ENCODE results near the gene ATP11A. TPM values are rescaled to one million over a fixed set of nuclear protein-coding genes. Genes with fewer than 3 reads are reported as not detected.
A peak's percentile ranks its signal among the peaks of the same experiment; 100 is the strongest.

Gene ATP11A
- total RNA-seq, 1 experiment from 2014 or later: 232 TPM

GRCh38 chr13:112695121-112695520 lies 5.3 kb downstream of the ATP11A start:
- CTCF ChIA-PET: interaction anchor here (0.5 kb wide), 1 partner anchor 581 kb away, joined by 5 read pairs; no protein-coding TSS in a partner anchor
- no peak overlapping the region for H3K27ac Mint-ChIP-seq (ENCODE audit: unreplicated experiment)
- Histone ChIP-seq H3K4me3 (ENCODE audit: low read depth, low read length) (no peak overlapping the region), H3K36me3 (ENCODE audit: control insufficient read depth, insufficient read depth, low read length) (no peaks in the 10 kb centered on the region), H3K27me3 (replicated peaks; ENCODE audit: control insufficient read depth, insufficient read depth, low read length) (no peaks in the 10 kb centered on the region), H3K4me1 (peaks cover 38% of the 10 kb centered on the region), H3K9me3 (no peaks in the 10 kb centered on the region)
- H3K4me1 Mint-ChIP-seq (ENCODE audit: low read depth, unreplicated experiment): peaks cover 42% of the 10 kb centered on the region
- POLR2A ChIA-PET: no interaction called here
- no peak overlapping the region for H3K4me3 Mint-ChIP-seq (ENCODE audit: unreplicated experiment)
- no peaks in the 10 kb centered on the region for H3K9me3 Mint-ChIP-seq (ENCODE audit: unreplicated experiment)
- BruUV-seq (replicated peaks): no TSS peak
- no peaks in the 10 kb centered on the region for H3K27me3 Mint-ChIP-seq (ENCODE audit: insufficient read depth, unreplicated experiment)
- DNase-seq: peak in 1 of 2 experiments; percentile 29
- peaks cover 47% of the 10 kb centered on the region for H3K36me3 Mint-ChIP-seq (ENCODE audit: insufficient read depth, unreplicated experiment)
- TF ChIP-seq CTCF (IDR thresholded peaks at IDR 0.05; ENCODE audit: insufficient read depth in 1 of 2, low read depth in 1 of 2, low read length in 1 of 2, severe bottlenecking in 1 of 2, unreplicated experiment in 1 of 2): no peak
- intact Hi-C loops (cut with micrococcal nuclease; ENCODE audit: unreplicated experiment): no loop called here

- BruUV-seq (replicated peaks): no TSS peak
- H3K4me3 ChIP-seq (ENCODE audit: low read depth, low read length): no peak overlapping the region
- Mint-ChIP-seq H3K27ac (ENCODE audit: unreplicated experiment) (no peak overlapping the region), H3K36me3 (ENCODE audit: insufficient read depth, unreplicated experiment) (peaks cover 57% of the 10 kb centered on the region), H3K9me3 (ENCODE audit: unreplicated experiment) (no peaks in the 10 kb centered on the region), H3K4me1 (ENCODE audit: low read depth, unreplicated experiment) (peaks cover 42% of the 10 kb centered on the region), H3K4me3 (ENCODE audit: unreplicated experiment) (no peak overlapping the region), H3K27me3 (ENCODE audit: insufficient read depth, unreplicated experiment) (no peaks in the 10 kb centered on the region)
- ChIA-PET CTCF (no interaction called here), POLR2A (no interaction called here)
- no peaks in the 10 kb centered on the region for H3K27me3 ChIP-seq (replicated peaks; ENCODE audit: control insufficient read depth, insufficient read depth, low read length)
- no peaks in the 10 kb centered on the region for H3K36me3 ChIP-seq (ENCODE audit: control insufficient read depth, insufficient read depth, low read length)
- intact Hi-C loops (cut with micrococcal nuclease; ENCODE audit: unreplicated experiment): no loop called here
- peak in 1 of 2 experiments; percentile 17 for DNase-seq
- H3K4me1 ChIP-seq: peaks cover 38% of the 10 kb centered on the region
- no peaks in the 10 kb centered on the region for H3K9me3 ChIP-seq
- TF ChIP-seq CTCF (IDR thresholded peaks at IDR 0.05; ENCODE audit: insufficient read depth in 1 of 2, low read depth in 1 of 2, low read length in 1 of 2, severe bottlenecking in 1 of 2, unreplicated experiment in 1 of 2): no peak
Observed at GRCh38 chr13:112696001-112696868, 6.4 kb downstream of the ATP11A start.

- intact Hi-C loops (cut with micrococcal nuclease; ENCODE audit: unreplicated experiment): no loop called here
- Mint-ChIP-seq H3K27me3 (ENCODE audit: insufficient read depth, unreplicated experiment) (no peaks in the 10 kb centered on the region), H3K36me3 (ENCODE audit: insufficient read depth, unreplicated experiment) (peaks cover 56% of the 10 kb centered on the region), H3K4me1 (ENCODE audit: low read depth, unreplicated experiment) (peaks cover 39% of the 10 kb centered on the region), H3K27ac (ENCODE audit: unreplicated experiment) (no peak overlapping the region), H3K4me3 (ENCODE audit: unreplicated experiment) (no peak overlapping the region), H3K9me3 (ENCODE audit: unreplicated experiment) (no peaks in the 10 kb centered on the region)
- no peaks in the 10 kb centered on the region for H3K9me3 ChIP-seq
- peak in 1 of 2 experiments; percentile 24 for DNase-seq
- no peaks in the 10 kb centered on the region for H3K27me3 ChIP-seq (replicated peaks; ENCODE audit: control insufficient read depth, insufficient read depth, low read length)
- no TSS peak for BruUV-seq (replicated peaks)
- CTCF ChIA-PET: interaction anchor here (0.6 kb wide), 1 partner anchor 69 kb away, joined by 4 read pairs; no protein-coding TSS in a partner anchor
- no peak for TF ChIP-seq CTCF (IDR thresholded peaks at IDR 0.05; ENCODE audit: insufficient read depth in 1 of 2, low read depth in 1 of 2, low read length in 1 of 2, severe bottlenecking in 1 of 2, unreplicated experiment in 1 of 2)
- H3K4me3 ChIP-seq (ENCODE audit: low read depth, low read length): no peak overlapping the region
- peaks cover 36% of the 10 kb centered on the region for H3K4me1 ChIP-seq
- H3K36me3 ChIP-seq (ENCODE audit: control insufficient read depth, insufficient read depth, low read length): no peaks in the 10 kb centered on the region
- POLR2A ChIA-PET: no interaction called here
Observed at GRCh38 chr13:112696869-112697465, 7.1 kb downstream of the ATP11A start.

Data from Caco-2 (cell line).